PC-3 (cell line): ENCODE data around the gene TNNC2. TPM values are rescaled to one million over a fixed set of nuclear protein-coding genes. Genes with fewer than 3 reads are reported as not detected.

Source experiments
- ATAC-seq: fragments of 200-7000 bp; cut with Tn5 transposase; 2 replicates; pipeline ENCODE4 v1.9.1; 2020; ENCODE audit warnings: mild to moderate bottlenecking, moderate library complexity
- BruUV-seq: library from RNA; stranded (reverse); fragments of 400-500 nt; replicated peaks from 2 replicates; lab custom pipeline; 2021; lab: Mats Ljungman, UMichigan
- CTCF ChIA-PET: fragments of 300-600 bp; sonication (Branson Sonifier 250); formaldehyde crosslinking; loops from one replicate; lab custom pipeline; 2022; ENCODE audit warnings: antibody characterized with exemption; lab: Charles Lee
- POLR2A ChIA-PET: fragments of 300-600 bp; sonication (Branson Sonifier 250); formaldehyde crosslinking; loops from one replicate; lab custom pipeline; 2022; ENCODE audit warnings: antibody characterized with exemption; ENCODE audit not compliant: unreplicated experiment; lab: Charles Lee
- DNase-seq: peaks from one replicate; pipeline ENCODE4 v3.0.0-alpha.2; 2015
- H2AFZ ChIP-seq: fragments of 300-600 bp; sonication (generic); 2 replicates; pipeline ENCODE4 v1.6.0; 2016; ENCODE audit warnings: antibody characterized with exemption, low read length
- H3F3A ChIP-seq: fragments of 300-600 bp; sonication (generic); one replicate; pipeline ENCODE4 v1.6.0; 2017; ENCODE audit warnings: antibody characterized with exemption, low read length, control low read depth, mild to moderate bottlenecking; ENCODE audit not compliant: unreplicated experiment
- H3K27ac ChIP-seq: fragments of 300-600 bp; sonication (generic); 2 replicates; pipeline ENCODE4 v1.5.1; 2016; ENCODE audit warnings: mild to moderate bottlenecking, low read length
- H3K27me3 ChIP-seq: fragments of 300-600 bp; sonication (generic); 2 replicates; pipeline ENCODE4 v1.6.1; 2016; ENCODE audit warnings: low read length, mixed read lengths
- H3K36me3 ChIP-seq: fragments of 300-600 bp; sonication (generic); 2 replicates; pipeline ENCODE4 v1.6.1; 2016; ENCODE audit warnings: low read depth, mixed run types, low read length, mixed read lengths
- H3K4me1 ChIP-seq: fragments of 300-600 bp; sonication (generic); 2 replicates; pipeline ENCODE4 v1.5.1; 2016; ENCODE audit warnings: low read length; ENCODE audit not compliant: insufficient read depth
- H3K4me2 ChIP-seq: fragments of 300-600 bp; sonication (generic); 2 replicates; pipeline ENCODE4 v1.6.0; 2016; ENCODE audit warnings: low read length
- H3K4me3 ChIP-seq: fragments of 300-600 bp; sonication (generic); 2 replicates; pipeline ENCODE4 v1.5.1; 2016; ENCODE audit warnings: mild to moderate bottlenecking, low read length, mixed read lengths
- H3K79me2 ChIP-seq: fragments of 300-600 bp; sonication (generic); 2 replicates; pipeline ENCODE4 v1.6.1; 2017; ENCODE audit warnings: low read length, mixed read lengths
- H3K9ac ChIP-seq: fragments of 300-600 bp; sonication (generic); 2 replicates; pipeline ENCODE4 v1.6.0; 2016; ENCODE audit warnings: mild to moderate bottlenecking, low read length
- H3K9me2 ChIP-seq: fragments of 300-600 bp; sonication (generic); replicated peaks from 2 replicates; pipeline ENCODE4 v1.6.1; 2016; ENCODE audit warnings: mixed run types, low read length, mixed read lengths
- H3K9me3 ChIP-seq: fragments of 300-600 bp; sonication (generic); 2 replicates; pipeline ENCODE4 v1.6.1; 2016; ENCODE audit warnings: low read length, mixed read lengths
- H4K20me1 ChIP-seq: fragments of 300-600 bp; sonication (generic); 2 replicates; pipeline ENCODE4 v1.6.1; 2016; ENCODE audit warnings: low read length, mixed read lengths
- CTCF ChIP-seq: fragments of 300-600 bp; sonication (generic); conservative IDR thresholded peaks from 2 replicates; pipeline ENCODE4 v1.5.1; 2017; ENCODE audit warnings: antibody characterized with exemption, low read depth, mild to moderate bottlenecking, low read length
- EZH2 ChIP-seq: fragments of 300-600 bp; sonication (generic); IDR thresholded peaks from one replicate; pipeline ENCODE4 v1.6.1; 2017; ENCODE audit warnings: antibody characterized with exemption, mild to moderate bottlenecking, low read length; ENCODE audit not compliant: unreplicated experiment
- EZH2phosphoT487 ChIP-seq: fragments of 300-600 bp; sonication (generic); IDR thresholded peaks from 2 replicates; pipeline ENCODE4 v1.6.1; 2018; ENCODE audit warnings: mild to moderate bottlenecking, antibody characterized with exemption, low read length, borderline replicate concordance
- intact Hi-C: fragments of 100-400 bp; cut with micrococcal nuclease; formaldehyde crosslinking; loops from 2 replicates; pipeline ENCODE4 v1.9.0; 2023
- total RNA-seq: library from RNA; depleted of rRNA; stranded (reverse); fragments of >200 nt; gene quantifications from 2 replicates; pipeline ENCODE4 v1.2.3, GENCODE V29; 2014

TNNC2 gene
- total RNA-seq, 1 experiment from 2014 or later: not detected

- H3K9ac ChIP-seq: no peak overlapping the region; the same call in 1 of the 2 replicates
- ChIA-PET CTCF (interaction anchor here (0.5 kb wide), 1 partner anchor 148 kb away, joined by 5 read pairs; no protein-coding TSS in a partner anchor), POLR2A (interaction anchor here (0.6 kb wide), 2 partner anchors 305 to 1125 kb away, joined by 3 to 4 read pairs; no protein-coding TSS in a partner anchor)
- peak overlapping the region; percentile 95 for H3K4me2 ChIP-seq
- H3K79me2 ChIP-seq: peaks cover 35% of the 10 kb centered on the region
- H3K27me3 ChIP-seq: no peaks in the 10 kb centered on the region
- H3K4me1 ChIP-seq: peaks cover 38% of the 10 kb centered on the region
- H4K20me1 ChIP-seq: peaks cover 11% of the 10 kb centered on the region; the same call in 1 of the 2 replicates
- DNase-seq (no peak), ATAC-seq (no peak)
- BruUV-seq: no TSS peak
- TF ChIP-seq EZH2phosphoT487 (no peak), EZH2 (no peak), CTCF (no peak)
- H3K27ac ChIP-seq: no peak overlapping the region
- no peaks in the 10 kb centered on the region for H3K9me3 ChIP-seq
- intact Hi-C loops: loop anchor here (5.0 to 10.0 kb wide), 2 partner anchors 78 to 120 kb away; partner anchors contain the start of genes CTSA, NEURL2 and PCIF1
- H3F3A ChIP-seq: peaks cover 11% of the 10 kb centered on the region
- peaks cover 53% of the 10 kb centered on the region for H3K36me3 ChIP-seq
- no peaks in the 10 kb centered on the region for H3K9me2 ChIP-seq
- peak overlapping the region; percentile 59 for H3K4me3 ChIP-seq
- H2AFZ ChIP-seq: no peak overlapping the region
Observed at GRCh38 chr20:45814314-45814713, 12.8 kb downstream of the TNNC2 start.

- ATAC-seq: no peak
- H3K4me3 ChIP-seq: peak overlapping the region; percentile 98
- peak overlapping the region; percentile 82 for H3K27ac ChIP-seq
Observed at GRCh38 chr20:45813489-45813888, 13.6 kb downstream of the TNNC2 start.

More at GRCh38 chr20:45813489-45813888, 13.6 kb downstream of the TNNC2 start:
- TF ChIP-seq CTCF (no peak), EZH2 (no peak), EZH2phosphoT487 (no peak)
- Histone ChIP-seq H3K79me2 (peaks cover 35% of the 10 kb centered on the region), H3K9me3 (no peaks in the 10 kb centered on the region), H3F3A (peaks cover 11% of the 10 kb centered on the region), H3K27me3 (no peaks in the 10 kb centered on the region), H2AFZ (no peak overlapping the region), H3K4me1 (peaks cover 38% of the 10 kb centered on the region), H4K20me1 (peaks cover 11% of the 10 kb centered on the region; the same call in 1 of the 2 replicates), H3K9ac (peak overlapping the region; percentile 99), H3K36me3 (peaks cover 61% of the 10 kb centered on the region), H3K4me2 (peak overlapping the region; percentile 95), H3K9me2 (no peaks in the 10 kb centered on the region)
- no TSS peak for BruUV-seq
- DNase-seq: no peak
- intact Hi-C loops: loop anchor here (2.0 to 10.0 kb wide), 3 partner anchors 15 to 121 kb away; partner anchors contain the start of genes CTSA, NEURL2 and PCIF1
- ChIA-PET POLR2A (interaction anchor here (0.6 kb wide), 1 partner anchor 305 kb away, joined by 3 read pairs; no protein-coding TSS in a partner anchor), CTCF (no interaction called here)
